GM18861 (cell line): Measurements from ENCODE around the gene RIMS3.
"Not testable (repeated sequence)": the region's sequence is repeated elsewhere in the genome, so short reads cannot be mapped to it uniquely, and the experiment has no call there.

Source experiments
- ATAC-seq: cut with Tn5 transposase; IDR thresholded peaks from one replicate; pipeline ENCODE4 v1.9.1; 2021; ENCODE audit not compliant: unreplicated experiment

Gene RIMS3

DNA sequence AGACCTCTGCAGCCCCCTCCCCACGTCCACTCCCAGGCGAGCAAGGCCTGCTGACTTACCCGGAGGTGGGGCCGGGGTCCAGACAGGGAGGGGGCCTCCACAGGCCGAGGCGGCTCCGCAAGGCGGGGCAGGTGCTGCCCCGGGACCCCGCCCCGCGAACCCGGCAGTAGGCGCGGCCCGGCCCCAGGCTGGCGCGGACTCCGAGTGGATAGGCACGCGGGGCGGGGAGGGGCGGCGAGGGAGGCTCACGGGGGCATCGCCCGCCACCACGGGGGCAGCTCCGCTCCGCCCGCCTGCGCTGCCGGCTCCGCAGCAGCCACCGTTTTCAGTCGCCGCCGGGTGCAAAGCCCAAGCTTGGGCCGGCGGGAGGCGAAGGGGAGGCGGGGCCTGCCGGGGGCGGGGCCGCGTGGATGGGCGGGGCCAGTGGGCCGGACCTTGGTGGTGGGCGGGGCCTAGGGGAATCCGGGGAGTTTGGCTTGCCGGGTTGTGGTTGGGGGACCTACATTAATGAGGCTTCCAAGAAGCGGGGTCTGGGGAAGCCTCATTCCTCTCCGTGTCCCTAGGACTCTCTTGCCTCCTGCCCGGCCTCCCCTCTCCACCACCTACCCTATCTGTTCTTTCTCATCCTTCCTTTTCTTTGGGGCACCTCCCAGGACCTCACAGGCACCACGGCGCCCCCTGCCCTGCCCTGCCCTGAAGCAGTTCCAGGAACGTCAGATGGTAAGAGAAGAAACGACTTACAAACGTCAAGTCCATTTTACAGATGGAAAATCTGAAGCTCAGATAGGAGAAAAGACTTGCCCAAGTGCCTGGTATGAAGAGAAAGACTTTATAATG is at the start of gene RIMS3:
Gene RIMS3 (minus strand): TSS at position 348 of the 837 bp plus-strand sequence. CDS start 23,757 bp downstream, outside the sequence.
- ATAC-seq, result peak; percentile 49

DNA sequence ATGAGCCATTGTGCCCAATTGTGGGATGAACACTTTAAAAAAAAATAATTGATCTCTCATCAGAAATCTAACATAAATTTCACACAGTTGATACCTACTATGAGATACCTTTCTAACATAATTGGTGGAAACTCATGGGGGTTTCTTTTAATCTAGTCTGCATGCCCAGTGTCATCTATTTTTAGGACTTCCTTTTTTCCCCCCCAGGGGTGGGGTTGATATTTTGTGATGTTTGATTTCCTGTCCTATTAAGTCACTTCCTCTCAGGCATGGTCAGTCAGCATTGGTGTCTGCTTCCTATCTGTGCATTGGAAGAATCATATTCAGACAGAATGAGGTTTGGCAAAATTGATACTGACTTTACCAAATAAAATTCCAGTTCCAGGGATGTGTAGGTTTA is 47.5 kb upstream of the RIMS3 start:
- no peak for ATAC-seq

DNA sequence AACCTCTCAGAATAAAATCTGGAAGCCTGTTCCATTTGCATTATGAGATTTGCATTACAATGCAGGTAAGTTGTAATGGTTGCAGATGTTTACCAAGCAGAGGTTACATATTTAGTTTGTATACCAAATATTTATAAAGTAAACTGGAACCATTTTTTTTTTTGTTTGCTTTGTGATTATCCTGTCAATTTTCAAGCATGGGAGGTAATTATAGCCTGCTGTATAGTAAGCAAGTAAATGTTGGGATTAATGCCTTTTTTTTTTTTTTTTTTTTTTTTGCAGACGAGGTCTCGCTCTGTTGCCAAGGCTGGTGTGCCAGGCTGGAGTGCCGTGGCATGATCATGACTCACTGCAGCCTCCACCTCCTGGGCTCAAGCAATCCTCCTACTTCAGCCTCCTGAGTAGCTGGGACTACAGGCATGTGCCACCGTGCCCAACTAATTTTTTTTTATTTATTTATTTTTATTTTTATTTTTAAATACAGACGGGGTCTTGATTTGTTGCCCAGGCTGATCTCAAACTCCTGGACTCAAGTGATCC is 47.0 kb upstream of the RIMS3 start:
- no peak for ATAC-seq

DNA sequence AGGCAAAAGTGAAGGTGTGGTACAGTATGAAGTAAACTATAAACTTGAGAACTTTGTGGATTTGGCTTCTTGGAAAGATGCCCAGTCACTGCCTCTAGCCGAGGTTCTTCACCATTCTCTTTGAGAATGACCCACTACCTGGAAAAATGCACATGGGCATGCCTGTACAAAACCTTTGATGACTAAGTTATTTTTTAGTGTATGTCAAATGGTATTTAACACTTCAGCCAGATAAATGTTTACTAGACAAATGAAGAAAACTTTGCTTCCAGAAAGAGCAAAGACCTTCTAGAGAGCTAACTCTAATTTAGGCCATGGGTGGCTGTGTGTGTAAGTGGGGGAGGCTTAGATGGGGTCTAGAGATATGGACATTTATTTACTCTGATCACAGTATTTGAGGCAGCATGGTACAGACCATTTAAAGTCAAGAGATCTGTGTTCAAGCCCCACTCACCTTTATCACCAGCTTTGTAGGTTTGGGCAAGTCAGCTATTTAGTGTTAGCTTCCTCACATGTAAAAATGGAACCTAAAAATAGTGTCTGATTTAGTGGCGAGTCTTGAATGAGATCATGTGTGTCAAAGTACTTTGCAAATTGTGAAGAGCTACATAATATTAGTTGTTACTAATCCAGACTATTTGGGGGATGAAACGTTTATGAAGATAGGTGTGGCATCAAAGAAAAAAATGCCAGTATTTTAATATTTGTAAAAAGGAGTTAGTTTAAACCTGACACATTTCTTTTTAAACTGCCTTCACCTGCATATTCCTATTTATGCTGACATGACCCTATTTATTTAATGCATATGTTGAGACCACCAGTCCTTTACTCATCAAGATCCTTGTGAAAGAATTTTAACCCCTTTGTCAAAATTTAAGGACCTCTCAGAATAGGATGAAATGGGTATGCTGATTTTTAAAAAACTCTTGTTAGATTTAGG is 46.3 kb upstream of the RIMS3 start:
- no peak for ATAC-seq

DNA sequence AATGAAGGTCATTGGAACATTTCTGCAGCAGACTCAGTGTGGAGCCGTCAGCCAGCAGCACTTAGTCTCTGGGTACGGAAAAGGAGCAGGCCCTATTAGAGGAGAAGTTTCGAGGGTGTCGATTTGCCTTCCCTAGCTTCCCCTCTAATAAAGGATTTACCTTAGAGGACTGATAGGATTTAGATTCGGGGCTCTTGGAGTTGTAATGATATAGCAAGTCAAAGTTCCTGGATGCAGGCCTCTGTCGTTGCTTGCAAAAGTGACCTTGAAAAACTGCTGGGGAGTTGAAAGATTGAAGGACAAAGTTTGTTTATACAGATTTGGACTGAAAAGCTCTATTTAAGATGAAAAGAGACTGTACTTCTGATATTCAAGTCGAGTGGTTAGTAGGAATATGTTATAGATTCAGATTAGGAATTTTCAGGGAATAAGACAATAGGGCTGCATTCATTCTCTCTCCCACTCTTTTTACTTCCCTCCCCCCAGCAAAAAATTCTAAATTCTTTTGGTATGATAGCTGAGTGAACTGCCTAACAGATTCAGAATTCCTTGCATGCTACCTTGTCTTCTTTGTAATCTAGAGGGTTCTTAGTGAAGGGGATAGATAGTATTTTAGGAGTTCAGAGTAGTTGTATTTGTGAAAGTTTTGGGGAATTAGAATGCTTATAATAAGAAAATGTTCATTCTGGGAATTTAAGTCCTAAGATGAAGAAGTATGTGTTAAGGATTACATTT is 45.3 kb upstream of the RIMS3 start:
- ATAC-seq, result no peak

DNA sequence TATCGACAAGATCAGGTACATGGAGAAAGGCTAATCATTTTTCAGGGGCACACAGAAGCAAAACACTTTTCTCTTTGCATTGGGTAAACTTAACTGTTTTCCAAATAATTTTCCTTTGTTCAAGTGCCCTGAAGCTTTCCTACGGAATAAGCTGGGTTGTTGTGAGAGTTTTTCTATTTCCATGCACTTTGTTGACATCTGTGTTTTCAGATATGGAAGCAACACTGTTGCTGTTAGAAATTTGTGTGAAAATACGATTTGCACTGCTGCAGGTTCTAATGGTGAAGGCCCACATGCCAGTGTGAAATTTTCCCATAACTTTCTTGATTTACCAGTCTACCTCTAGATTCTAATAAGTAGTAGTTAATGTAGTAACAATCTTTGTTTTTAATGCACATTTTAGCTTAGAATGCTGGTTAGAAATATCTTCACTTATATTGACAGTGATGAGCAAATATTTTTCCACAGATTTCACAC is 44.4 kb upstream of the RIMS3 start:
- no peak for ATAC-seq

DNA sequence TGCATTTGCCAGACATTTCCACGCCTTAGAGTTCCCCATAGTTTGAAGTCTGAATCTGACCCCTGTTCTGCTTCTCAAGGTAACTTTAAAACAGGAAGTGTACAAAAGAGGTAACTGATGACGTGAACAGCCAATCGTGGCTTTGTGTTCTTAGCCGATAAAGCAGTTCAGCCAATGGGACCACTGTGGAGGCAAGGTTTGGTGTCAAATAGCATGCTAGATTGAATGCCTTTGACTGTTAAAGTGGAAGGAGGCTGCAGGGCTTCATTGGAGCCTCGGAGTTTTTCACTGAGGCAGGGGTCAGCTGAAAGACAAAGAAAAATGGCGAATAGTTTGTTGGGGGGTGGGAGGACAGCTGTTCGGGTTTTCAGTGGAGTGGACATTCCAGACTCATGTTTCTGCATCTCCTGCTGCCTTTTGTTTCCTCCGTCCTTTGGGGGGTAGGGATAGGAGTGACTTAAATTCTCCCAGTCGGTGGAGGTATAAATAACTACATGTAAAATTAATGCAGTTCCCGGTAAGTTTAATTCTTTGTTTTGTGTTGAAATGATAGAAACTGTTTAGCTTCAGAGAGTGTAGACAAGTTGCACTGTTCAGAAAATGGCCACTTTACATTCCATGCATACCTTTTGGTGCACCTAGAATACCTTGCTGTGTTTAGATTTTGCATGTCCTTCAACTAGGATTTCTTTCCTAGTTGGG is 43.8 kb upstream of the RIMS3 start:
- ATAC-seq, result peak; percentile 78

DNA sequence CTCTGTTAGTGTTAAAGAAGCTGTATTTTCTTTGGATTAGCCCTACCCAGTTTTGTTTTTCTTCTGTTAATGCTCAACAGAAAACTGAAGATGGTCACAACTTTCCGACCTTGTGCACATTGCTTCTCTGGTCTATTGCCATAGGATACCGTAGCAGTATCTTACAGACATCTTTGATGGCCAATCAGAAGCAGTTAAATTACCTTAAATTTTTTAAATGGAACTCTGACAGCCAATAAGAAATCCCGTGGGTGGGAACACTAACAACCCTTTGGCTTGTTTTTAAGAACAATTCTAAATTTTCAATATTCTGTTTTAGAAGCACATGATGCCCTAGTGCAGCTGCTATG is 43.2 kb upstream of the RIMS3 start:
- peak; percentile 51 for ATAC-seq

DNA sequence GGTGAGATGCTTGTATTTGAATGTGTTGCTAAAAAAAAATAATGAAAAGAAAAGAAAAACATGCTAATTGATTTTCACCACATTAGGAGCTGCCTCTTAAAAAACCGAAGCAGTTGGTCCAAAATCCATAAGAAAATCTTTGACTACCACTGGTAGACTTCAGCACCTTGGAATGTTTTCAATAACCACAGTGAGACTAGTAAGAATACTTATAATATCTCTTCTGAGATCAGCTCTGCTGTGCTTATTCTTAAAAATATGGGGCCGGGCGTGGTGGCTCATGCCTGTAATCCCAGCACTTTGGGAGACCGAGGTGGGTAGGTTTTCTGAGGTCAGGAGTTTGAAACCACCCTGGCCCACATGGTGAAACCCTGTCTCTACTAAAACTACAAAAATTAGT is 41.1 kb upstream of the RIMS3 start:
- ATAC-seq, result no peak

DNA sequence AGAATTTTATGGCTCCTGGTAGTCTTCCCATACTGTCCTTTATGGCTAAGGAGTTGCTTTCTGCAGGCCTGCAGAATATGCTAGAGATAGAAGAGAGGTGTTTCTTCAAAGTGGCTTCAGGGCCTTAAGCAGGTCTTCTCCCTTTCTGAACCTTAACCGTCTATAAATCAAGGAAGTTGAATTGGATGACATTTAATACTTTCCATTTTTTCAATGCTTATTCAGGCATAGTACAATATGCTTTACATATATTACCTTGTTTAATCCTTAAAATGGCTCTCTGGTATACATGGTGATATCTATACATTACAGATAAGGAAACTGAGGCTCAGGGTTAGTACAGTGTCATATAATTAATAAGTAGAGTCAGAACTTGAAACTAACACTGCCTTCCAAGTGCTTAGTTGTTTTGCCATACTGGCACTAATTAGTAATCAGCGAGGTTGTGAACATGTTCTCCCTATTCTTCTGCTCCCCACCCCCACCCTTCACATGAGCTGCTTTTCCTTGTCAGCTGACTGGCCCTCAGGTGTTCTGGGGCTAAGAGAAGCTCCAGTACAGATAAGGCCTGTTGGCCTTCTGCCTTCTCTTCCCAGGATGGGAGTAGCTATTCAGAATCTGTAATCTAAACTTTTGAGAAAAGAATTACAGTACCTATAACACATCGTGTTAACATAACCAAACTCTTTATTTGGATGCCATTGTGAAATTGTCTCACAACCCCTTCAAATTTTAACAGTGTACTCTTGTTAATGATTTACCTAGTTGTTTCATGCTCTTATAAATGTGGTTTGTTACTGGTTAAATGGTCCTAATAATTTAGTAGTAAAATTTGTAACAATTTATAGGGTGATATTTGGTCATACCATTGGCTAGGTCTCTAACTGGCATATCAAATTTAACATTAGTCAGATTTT is 39.6 kb upstream of the RIMS3 start:
- ATAC-seq, result no peak

DNA sequence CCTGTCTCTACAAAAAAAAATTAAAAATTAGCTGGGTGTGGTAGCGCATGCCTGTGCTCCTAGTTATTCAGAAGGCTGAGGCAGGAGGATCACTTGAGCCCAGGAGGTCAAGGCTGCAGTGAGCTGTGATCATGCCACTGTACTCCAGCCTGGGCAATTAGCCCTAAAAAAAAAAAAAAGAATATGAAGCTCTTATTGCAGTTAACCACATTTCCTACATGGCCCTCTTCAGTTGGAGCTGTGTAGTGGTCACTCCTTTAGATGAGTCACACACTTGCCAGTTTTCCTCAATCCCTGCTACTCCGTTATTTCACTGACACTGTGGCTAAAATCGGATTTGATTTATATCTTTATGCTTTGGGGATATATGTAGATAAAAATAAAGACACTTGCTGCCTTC is 37.8 kb upstream of the RIMS3 start:
- no peak for ATAC-seq

DNA sequence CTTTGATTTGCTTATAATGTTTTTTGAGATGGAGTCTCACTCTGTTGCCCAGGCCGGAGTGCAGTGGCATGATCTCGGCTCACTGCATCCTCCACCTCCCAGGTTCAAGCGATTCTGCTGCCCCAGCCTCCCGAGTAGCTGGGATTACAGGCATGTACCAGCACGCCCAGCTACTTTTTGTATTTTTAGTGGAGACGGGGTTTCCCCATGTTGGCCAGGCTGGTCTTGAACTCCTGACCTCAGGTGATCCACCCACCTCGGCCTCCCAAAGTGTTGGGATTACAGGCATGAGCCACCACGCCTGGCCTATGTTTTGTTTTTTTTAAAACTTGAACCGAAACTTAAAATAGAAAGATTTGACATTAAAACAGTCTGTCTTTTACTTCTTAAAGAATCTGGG is 37.3 kb upstream of the RIMS3 start:
- not testable (repeated sequence) for ATAC-seq

DNA sequence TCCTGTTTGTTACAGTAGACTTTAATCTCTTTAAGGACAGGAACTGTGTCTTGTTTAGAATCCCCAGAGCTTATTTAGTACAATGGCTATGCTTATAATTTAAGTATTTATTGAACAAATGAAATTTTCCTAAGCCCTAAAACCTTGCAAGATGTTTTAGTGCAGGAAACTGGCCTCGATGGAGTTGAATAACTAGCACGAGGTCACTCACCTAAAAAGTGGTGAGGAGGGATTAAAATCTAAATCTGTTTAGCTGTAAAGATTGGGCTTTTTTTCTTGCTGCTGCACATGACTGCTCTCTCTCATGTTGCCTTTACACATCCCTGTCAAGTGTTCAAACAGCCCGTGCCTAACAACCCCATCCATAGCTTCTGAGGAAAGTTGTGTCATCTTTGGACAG is 36.2 kb upstream of the RIMS3 start:
- no peak for ATAC-seq

DNA sequence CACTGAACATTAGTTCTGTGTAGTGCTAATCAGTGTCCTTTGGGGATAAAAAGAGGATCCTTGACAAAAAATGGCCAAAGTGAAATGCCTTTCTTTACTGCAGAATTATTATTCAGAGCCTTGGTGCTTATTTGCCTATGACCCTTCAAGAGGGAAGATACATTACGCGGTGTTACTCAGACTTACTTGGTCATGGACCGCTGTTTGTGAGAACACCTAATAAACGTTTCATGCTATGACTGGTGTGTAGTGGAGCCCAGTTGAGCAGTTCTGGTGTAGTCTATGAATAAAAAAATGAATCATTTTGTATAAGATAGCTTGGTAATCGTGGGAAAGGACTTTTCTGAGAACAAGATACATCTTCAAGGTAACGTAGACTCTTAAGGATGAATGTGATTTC is 34.3 kb upstream of the RIMS3 start:
- ATAC-seq, result peak; percentile 79

DNA sequence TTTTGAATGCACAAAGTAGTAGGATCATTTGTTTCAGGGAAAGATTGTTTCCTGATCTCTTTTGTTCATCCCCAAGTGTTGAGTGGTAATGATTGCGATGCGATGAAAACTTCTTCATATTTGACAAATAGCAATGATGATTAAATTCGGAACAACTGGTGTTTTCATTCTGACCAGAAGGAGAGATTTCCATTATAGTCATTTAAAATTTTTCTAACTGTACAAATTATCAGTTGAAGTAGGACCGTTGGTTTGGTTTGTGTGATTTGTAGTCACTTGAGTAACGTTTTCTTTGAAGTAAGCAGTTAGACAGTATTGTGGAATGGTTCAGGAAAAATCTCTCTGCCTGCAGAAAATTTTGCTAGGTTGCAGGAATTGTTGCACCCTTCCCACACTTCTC is 32.0 kb upstream of the RIMS3 start:
- no peak for ATAC-seq

DNA sequence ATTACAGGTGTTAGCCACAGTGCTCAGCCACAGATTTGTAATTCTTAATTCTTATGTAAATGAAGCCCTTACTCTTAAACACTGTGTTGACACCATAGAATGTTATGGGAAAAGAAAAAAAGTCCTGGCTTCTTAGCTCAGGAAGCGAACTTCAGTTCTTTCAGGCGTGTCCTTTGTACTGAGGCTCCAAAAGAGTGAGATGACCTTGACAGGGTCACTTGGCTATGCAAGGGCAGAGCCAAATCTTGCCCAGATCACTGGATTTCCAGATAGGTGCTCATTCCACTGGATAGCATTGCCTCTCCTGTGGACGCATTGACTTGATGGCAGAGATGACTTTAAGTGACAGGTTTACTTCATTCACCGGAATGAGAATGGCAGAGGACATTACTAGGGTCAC is 30.8 kb upstream of the RIMS3 start:
- no peak for ATAC-seq

DNA sequence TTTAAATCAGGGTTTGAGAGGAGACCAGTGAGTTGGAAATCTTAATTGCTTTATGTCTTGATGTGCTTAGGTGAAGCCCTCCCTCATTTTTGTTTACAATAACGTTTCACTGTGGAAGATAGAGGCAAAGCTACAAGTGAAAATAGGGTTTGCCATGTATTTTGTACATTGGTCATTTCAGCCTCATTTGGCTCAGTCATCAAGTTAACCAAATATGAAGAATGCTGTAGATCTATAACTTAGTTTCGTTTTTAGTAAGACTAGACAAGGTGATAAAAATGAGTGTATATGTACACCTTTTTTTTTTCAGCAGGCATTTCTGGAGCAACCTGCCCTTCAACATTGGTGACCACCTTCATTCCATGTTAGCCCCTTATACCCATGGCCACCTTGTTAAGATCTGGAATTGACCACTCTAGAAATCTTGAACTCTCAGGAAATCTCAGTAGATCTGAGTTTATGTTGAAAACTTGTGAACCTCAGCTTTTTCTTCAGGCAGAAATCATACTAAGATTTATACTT is 28.9 kb upstream of the RIMS3 start:
- ATAC-seq, result no peak

DNA sequence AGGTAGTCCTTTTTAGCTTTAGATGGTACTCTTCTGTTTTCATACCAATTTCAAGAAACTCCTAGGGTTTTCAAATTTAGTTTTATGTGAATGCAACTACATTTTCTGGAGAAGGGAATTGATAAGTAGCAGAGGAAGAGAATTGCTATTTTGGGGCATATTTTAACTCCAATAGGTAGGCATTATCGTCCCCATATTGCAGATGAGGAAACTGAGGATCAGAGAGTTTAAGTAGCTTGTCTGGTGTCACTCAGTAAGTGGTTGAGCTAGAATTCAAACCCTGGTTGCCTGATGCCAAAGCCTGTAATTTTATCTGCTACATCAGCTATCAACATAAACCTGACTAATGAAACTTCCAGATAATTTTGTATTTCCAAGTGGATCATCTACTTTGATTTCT is 27.9 kb upstream of the RIMS3 start:
- no peak for ATAC-seq

DNA sequence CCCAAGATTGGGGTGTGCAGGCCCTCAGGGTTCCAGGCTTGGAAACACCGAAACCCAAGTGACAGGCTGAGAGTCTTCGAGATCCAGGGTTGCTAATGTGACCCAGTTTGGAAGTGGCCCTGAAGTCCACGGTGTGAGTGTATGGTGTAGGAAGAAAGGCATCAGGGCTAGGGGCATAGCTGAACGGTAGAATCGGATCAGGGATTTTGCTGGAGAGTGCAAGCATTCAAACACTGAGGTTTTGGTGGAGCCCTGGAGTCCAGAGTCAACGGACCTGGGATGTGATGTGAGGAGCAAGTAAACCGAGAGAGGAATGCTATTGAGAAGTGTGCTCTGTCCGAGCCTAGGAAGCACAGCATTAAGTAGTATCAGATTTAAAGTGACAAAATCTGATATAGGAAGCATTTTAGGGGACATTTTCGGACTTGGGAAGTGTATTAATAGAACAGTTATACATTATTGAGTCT is 27.0 kb upstream of the RIMS3 start:
- ATAC-seq, result no peak
